ENCODE data around the gene TP53TG5.

Gene TP53TG5

DNA sequence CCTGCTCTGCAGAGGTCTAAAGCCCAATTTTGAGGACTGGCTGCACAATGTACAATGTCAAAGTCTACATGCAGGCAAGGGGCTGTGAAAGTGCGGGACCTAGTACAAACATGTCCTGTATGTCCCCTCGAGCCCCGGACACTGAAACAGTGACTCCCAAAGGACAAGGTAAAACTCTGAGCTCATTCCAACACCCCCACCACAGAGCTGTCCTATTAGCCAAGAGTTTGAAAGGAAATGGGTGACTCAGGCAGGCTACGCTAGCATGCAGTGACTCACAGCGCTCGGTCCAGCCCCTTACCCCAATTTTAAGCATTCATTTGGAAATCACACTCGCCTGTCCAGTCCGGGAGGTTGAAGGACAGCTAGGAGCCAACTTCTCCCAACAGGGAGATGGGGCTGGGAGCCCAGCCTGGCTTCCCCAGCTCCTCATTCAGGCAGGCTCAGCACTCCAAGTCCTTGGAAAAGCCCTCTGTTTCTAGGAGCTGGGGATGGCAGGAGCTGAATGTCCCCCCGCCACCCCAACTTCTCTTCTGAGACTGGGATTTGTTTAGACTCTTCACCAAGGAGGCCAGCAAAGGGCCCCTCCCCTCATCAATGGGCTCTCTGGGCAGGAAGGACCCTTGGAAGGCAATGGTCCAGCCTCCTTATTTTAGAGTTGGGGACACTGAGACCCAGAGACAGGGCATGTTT is 33.8 kb downstream of the TP53TG5 start:
- no peak for DNase-seq

DNA sequence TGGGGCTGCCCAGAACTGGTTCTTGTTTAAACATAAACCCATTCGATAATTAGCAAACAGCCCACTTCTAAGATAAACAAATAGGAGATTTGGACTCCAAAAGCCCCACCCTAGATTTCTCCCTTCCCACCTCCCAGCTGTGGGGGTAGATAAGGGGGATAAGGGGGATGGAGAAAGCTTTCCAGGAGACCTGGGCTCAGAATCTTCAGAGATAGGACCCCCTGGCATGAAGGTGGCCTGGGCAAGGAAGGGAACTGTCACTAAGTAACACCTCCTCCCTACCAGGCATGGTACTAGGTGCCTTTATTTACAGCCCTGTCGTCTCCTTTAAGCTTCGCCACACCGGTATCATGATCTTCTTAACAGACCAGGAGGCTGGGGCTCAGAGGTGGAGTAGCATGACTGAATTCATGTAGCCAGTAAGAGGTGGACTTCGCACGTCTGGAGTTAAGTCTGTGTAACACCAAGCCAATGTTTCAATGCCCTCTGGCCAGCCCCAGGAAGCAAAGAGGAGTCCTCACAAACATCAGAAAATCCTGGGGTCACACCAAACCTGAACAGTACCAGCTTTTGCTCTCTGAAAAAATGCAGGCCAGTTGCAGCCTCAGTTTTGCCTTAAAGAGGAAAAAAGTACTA is 34.5 kb downstream of the TP53TG5 start:
- DNase-seq: no peak

DNA sequence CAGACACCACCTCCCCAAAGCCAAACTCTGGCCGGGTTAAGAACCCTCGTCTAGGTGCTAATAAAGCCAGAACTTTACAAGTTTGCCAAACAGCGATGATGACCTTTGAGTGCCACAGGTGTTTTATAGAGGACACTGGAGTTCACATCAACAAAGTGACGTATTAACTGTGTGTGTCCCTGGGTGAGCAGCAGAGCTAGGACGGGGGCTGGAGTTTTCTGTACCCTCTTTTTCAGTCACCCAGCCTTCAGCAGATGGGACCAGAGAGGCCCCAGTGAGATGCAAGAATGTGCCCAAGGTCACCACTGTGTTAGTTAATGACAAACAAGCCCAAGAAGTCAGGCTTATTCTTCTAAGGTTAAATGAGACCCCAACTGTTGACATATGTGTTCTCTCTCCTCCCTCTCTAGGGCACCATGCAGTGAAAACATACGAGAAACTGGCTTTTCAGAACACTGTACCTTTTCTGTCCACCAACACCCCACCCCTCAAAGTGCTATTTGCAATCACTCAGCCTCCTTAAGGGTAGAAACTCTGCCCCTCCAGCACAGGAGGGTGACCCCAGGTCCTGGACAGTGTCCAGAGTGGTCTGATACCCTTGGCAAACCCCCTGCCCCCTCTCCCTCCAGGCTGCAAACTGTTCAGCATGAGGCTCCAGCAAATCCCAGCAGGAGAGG is 35.1 kb downstream of the TP53TG5 start:
- no peak for DNase-seq

DNA sequence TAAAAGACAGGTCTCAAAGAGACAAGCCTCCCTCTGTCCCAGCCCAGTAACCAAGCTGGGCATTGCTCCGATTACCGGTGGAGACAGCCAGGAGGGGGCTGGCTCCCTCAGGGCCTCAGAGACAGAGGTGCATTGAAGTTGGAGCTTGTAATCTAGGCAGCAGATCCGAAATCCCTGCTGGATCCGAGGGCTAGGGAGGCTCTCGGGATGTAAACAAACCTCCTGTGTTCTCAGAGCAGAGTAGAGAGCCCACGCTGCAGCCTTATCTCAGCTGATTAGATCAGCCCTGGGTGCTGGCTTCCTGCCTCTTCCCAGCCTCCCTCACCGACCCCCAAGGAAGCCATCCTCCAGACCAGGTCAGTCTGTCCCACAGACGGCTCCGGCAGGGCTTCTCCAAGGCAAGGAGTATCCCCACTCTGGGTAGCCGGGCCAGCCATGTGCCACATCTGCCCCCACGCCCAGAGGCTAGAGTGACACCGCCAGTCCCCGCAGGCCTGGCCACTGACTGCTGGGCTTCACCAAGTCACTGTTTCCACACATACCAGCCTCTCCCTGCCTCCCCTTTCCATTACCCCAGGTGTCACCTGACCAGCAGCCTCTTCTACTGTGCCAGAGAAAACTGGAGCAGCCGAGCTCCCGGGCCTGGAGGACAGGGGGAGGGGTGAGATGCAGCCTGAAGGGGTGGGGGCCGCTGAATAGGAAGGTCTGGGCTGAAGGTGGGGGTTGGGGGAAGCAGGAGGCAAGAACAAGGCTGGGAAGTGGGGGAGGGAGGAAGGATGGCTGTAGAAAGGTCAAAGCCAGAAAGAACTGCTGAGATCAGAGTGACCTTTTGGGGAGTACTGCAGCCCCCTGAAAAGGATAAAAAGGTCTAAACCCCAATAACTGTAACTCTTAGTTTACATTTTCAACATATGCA is 35.9 kb downstream of the TP53TG5 start:
- no peak for DNase-seq

DNA sequence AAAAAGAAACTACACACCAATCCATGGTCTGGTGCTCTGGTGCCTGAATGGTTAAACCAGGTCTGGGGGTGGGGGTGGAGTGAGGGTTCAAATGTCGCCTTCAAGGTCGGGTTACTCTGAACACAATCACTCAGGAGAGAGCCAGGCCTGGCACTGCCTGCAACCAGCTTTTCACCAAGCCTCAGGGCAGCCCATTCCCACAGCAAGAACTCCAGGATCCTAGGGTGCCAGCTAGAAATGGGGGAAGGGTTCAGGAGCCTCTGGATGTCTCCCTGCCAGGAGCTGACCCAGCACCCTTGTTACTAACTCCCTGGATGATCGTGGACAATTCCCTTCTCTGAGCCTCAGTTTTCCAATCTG is 36.6 kb downstream of the TP53TG5 start:
- DNase-seq: no peak

DNA sequence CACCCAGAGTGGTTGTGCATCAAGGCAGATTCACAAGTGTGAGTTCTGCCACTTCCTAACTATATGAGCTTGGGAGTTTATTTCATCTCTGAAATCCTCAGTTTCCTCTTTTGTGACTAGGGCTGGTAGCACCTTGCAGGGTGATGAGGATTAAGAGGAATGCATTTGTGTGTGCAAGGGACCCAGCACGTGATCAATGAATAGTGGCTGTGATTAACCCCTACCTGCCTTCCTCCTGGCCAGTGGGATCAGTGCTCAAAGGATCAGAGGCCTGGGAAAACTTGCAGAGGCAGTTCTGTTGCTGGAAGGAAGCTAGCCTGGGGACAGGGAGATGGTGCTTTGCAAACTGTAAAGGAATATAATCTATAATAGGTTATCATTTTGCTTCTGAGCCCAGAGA is 37.2 kb downstream of the TP53TG5 start:
- DNase-seq: no peak

DNA sequence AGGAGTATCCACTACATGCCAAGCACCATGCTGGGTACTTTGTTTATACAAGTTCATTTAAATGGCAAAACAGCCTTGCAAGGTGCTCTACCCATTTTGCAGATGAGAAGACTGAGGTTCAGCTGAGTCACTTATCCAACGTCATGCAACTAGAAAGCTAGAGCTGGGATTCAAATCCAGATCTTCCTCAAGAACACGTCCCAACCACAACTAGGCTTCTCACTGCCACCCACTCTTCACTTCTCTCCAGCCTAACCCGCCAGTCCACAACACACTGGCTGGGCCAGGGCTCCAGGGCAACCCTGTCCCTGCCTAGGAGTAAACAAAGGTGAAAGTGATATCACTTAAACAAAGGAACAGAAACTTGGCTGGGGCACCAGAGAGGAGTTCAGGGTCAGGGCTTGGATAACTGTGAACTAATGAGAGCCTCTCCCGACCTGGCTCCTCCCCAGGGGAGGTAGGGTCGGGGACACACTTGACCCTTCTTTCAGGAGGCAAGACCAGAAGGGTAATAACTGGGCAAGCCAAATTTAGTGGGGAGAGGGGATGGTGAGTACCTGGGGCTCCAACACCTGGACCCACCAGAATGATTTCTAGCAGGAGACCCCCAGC is 37.8 kb downstream of the TP53TG5 start:
- no peak for DNase-seq

DNA sequence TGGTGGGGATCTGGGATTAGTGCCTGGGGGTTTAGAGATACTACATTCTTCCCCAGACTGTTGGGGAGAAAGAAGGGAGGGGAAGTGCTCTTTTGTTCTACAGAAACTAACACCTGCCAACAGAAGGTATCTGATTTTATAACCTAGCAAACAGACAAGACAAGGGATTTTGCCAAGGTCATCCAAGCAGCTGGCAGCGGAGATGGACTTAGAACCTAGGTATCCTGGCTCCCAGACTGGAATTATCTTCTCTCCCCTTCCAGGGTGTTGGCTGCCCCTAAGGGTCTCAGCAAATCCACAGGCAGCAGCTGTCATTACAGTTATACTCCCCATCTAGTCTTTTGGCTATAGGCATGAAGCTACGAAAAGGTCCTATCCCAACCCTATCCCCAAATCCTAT is 38.3 kb downstream of the TP53TG5 start:
- DNase-seq: no peak

DNA sequence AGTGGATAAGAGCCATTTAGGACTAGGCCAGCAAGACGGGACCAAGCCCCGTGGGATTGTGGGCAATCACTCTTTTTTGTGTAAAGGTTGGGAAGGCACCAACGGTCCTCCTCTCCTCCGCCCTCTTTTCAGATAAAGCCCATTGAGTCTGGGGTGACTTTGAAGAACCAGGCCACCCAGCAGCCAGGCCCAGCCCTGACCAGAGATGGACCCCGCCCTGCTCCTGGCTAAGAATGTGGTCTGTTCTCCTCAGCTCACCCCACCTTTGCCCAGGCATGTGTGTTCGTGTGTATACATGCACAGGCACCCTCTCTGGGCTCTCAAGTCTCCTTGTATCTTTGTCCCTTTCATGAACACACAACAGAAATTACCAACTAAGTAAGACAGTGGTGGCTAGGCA is 39.0 kb downstream of the TP53TG5 start:
- no peak for DNase-seq

DNA sequence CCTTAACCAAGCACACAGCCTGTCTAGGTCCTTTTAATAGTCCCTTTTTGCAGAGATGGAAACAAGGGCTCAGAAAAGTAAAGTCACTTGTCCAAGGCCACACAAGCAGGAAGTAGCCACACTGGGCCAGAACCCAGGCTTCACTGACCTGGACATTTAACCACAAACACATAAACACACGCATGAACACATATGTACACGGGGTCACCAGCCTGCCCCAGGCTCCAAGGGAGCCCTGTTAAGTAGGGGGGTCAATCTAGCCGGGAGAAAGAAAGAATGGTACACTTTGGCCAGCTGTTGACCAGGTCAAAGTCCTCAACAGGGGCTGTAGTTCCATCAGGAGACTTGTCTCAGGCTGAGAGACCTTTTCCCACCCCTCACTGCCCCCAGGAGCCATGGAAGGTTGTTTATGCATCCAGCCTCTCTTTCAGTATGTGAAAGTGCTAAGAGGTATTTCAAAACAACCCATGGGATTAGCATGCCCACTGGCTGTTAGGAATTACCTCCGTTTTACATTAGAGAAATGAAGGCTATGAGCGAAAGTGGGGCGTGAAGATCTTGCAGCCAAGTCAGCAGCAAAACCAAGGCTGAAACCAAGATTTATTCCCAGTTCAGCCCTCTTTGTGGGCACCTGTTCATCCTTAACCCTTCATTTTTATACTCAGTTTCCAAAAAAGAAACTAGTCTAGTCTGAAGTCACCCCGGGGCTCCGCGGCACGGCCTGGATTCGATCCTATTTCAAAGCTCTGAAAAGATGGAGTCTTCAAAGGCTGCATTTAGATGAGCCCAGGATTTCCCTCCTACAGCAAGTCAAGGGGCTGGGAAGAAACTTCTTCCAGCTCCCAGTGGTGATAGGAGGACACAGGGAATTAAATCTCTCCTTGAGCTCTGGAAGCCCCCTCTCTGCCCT is 39.7 kb downstream of the TP53TG5 start:
- no peak for DNase-seq

DNA sequence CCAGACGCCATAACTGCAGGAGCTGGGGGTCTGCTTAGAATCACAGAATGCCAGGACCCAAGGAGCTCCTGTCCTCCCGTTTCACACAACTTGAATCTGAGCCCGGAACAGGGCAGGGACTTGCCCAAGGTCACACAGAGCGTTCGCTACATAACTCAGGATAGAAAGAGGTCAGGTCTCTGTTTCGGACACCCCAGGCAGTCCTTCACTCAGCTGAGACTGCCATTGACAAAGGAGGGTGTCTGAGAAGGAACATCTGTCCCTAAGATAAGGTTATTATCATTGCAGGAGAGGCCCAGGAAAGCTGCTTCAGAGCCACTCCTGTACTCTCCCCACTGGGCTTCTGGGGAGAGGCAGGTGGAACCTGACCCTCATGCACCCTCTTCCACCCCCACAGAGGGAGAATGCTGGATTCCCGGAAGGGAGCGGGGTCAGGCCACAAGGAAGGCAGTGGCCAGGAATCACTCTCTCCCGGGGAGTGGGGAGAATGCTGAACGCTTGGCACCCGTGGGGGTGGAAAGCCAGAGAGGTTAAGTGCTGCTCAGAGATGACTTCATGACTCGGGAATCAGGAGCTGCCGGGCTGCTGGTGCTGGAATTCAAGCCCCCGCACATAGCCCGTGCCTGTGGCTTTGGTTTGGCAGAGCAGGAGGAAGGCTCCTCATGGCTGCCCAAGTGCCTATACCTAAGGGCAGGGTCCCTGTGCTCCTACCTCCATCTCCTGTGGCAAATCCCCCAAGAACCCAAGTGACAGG is 40.6 kb downstream of the TP53TG5 start:
- no peak for DNase-seq

DNA sequence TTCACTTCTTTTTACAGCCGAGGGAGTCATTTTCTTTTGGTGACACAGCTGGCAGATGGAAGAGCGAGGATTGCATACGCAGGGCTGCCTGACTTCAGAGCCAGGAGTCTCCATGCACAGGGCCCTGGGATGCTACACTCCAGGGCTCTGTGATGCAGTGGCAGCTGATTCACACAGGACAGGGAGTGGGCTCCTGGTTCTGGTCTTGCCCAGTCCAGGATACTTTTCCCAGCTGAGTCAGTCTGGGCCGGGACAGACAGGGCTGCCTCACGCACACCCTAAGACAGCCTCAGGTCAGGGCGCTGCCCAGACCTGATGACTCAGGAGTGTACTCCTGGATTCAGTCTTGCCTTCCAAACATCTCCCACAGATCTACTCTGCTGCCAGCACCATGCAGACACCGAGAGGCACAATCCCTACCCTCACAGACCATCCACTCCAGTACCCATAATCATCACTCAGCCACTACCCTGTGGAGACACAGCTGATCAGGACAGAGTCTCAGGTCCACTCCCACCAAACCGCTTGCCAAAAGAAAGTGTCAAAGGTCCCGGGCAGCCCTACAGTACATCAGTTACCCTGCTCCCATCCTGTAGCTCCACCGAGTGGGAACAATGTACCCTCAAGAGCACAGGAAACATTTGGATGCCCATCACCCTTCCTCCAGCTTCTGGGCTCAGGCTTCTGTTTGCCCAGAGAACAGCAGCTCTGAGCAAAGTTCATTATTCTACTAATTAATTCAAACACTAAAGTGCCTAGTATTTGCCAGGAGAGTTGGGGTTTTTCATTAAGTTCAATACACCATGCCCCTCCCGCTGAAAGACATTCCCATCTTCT is 41.4 kb downstream of the TP53TG5 start:
- no peak for DNase-seq

DNA sequence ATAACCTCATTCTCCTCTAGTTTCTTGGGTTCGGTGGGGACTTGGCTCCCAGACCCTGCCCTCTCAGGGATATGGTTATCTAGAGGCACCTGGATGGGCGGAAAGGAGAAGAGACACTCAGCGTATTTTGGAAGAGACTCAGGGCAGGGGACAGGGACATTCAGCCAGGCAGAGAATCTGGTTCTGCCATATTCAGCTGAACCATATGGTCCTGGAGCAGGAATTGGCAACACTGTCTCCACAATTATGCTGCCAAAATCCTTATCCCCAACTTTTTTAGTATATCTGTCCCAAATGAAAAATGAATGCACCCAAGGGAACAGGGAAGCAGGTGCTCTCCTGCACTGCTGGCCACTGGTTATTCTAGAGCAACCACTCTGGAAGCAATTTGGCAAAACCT is 47.6 kb downstream of the TP53TG5 start:
- DNase-seq: no peak

DNA sequence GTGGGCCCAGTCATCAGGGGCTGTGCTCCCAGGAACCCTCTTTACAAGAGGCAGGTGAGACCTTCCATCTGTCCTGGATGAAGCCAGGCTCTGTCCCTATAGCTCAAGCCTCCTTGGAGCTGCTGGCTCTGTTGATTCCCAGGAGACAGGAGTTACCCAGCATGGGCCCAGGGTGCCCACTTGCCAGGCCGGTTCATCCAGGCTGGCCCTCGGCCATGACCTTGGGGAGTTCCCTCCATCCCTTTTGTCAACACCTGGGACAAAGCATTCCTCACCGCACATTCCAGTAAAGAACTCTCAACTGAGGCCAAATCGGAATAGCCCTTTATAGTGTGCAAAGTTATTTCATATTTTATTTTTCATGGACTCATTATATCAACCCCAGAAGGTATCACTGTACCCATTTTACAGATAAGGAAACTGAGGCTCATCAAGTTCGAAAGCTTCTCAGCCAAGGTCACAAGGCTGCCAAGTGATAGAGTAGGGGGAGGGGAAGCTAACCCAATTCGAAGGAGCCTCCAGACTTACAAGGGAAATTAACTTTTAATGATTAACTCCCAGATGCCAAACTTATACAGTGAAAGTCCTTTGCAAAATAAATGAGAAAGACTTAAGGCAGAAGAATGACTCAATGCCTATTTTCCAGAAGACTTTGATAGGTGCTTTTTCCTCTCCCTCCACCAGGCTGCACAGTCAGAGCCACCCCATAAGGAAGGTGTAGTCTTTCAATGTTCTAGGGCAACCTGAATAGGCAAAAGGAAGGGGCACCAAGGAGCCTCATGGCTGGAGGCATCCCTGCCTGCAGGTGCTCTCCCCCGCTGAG is 48.4 kb downstream of the TP53TG5 start:
- no peak for DNase-seq

DNA sequence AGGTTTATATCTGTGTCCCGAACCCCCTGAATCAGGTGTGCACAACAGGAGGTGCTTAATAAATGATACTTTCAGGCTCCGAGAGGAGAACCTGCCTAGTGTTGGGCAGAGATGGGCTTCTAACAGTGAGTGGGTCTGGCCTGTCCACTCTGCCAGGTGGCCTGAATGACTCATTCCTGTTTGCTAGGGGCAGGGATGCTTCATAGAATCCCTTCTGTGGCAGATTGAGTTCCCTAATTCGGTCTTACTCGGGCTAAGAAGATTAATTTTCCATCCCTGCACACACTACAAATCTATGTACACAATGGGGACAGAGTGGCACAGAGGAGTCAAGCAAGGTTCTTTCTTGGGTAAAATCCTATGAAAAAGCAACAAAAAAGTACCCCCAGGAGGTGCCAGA is 49.7 kb downstream of the TP53TG5 start:
- DNase-seq: no peak

DNA sequence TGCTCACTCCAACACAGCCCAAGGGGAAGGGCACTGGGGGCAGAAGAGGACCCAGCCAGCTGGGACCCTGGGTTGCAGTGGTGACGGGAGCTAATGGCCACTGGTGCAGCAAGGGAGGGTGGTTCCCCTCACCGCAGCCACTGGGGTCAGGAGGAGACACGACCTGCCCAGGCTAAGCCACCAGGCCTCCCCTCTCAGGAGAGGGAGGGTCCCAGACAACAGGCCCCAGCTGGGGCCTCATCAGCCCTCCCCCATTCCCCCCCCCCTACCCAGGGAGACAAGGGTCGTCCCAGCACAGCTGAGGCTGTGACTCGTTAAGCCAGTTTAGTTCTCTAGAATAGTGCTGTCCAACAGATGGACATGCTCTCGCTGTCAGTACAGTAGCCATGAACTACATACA is 52.8 kb downstream of the TP53TG5 start:
- DNase-seq: no peak

DNA sequence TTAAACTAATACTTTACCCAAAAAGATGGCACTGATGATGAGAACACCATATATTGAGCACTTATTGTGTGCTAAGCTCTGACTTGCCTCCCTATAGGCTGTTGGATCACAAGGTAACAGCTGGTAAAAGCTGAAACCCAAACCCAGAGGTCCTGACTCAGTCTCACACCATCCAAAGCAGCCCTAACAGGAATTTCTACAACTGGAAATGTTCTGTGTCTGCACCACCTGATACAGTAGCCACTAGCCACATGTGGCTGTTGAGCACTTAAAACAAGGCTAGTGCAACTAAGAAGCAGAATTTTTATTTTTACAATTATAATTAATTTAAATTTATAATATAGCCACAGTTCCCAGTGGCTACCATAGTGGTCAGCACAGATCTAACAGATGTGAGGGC is 54.4 kb downstream of the TP53TG5 start:
- DNase-seq: no peak

DNA sequence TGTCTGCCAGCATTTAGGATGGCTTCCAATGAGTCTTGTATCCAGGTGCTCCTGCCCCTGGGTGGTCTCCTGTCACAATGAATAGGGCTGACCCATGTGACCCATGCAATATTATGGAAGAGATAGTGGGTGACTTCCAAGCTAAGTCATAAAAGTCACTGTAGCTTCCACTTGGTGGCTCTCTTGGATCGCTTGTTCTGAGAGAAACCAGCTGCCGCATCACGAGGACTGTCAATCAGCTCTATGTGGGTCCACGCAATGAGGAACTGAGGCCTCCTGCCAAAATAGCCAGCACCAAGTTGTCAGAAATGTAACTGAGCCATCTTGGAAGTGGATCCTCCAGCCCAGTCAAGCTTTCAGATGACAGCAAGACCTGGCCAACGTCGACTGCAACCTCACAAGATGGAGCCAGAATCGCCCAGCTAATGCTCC is 55.2 kb downstream of the TP53TG5 start:
- DNase-seq: no peak
